GM12878 (cell line): ENCODE measurements around the gene RASSF6. TPM values are rescaled to one million over a fixed set of nuclear protein-coding genes. Genes with fewer than 3 reads are reported as not detected.

ENCODE experiments used
- ATAC-seq: fragments of 200-7000 bp; cut with Tn5 transposase; 3 replicates; pipeline ENCODE4 v1.9.1; 2020; ENCODE audit warnings: mild to moderate bottlenecking, moderate library complexity
- BruUV-seq: library from RNA; stranded (reverse); fragments of 400-500 nt; replicated peaks from 2 replicates; lab custom pipeline; 2021; lab: Mats Ljungman, UMichigan
- CTCF ChIA-PET: fragments of 300-600 bp; sonication (Branson Sonifier 250); formaldehyde crosslinking; extraction: SDS; loops from one replicate; lab custom pipeline; 2021; ENCODE audit warnings: inconsistent platforms; lab: Yijun Ruan, JAX
- POLR2A ChIA-PET: fragments of 350-600 bp; formaldehyde crosslinking; extraction: SDS; loops from one replicate; lab custom pipeline; 2021; ENCODE audit warnings: inconsistent platforms; lab: Charles Lee
- RAD21 ChIA-PET: fragments of 300-600 bp; sonication (Branson Sonifier 250); formaldehyde crosslinking; loops from one replicate; lab custom pipeline; 2023; ENCODE audit warnings: antibody characterized with exemption; ENCODE audit not compliant: unreplicated experiment; lab: Charles Lee
- SMC1A ChIA-PET: fragments of 300-600 bp; sonication (Branson Sonifier 250); formaldehyde crosslinking; loops from one replicate; lab custom pipeline; 2023; ENCODE audit not compliant: unreplicated experiment, uncharacterized antibody; lab: Charles Lee
- DNase-seq: peaks from one replicate; pipeline ENCODE4 v3.0.0-alpha.2; 2011; ENCODE audit warnings: low read depth, low spot score
- FAIRE-seq: peaks from 3 replicates; lab custom pipeline; 2011; peaks lifted over from hg19 to GRCh38; lab: Jason Lieb, UNC
- H2AFZ ChIP-seq: 2 replicates; pipeline ENCODE4 v1.6.0; 2011; ENCODE audit warnings: low read depth, low read length, control low read depth; ENCODE audit not compliant: control insufficient read depth
- H3K27ac ChIP-seq: 2 replicates; pipeline ENCODE4 v1.5.1; 2011; ENCODE audit warnings: control low read depth; ENCODE audit not compliant: control insufficient read depth, insufficient read depth
- H3K27me3 ChIP-seq, 2 experiments: replicated peaks in 1 of 2; 2 replicates each; pipeline versions ENCODE4 v1.6.0 to v1.6.1; 2011; ENCODE audit warnings: low read length in 1 of 2; ENCODE audit not compliant: control insufficient read depth in 2 of 2, insufficient read depth in 2 of 2
- H3K36me3 ChIP-seq, 2 experiments: 2 replicates each; pipeline ENCODE4 v1.5.1; 2011; ENCODE audit warnings: low read length in 1 of 2; ENCODE audit not compliant: control insufficient read depth in 2 of 2, insufficient read depth in 2 of 2
- H3K4me1 ChIP-seq: 2 replicates; pipeline ENCODE4 v1.6.1; 2011; ENCODE audit warnings: mild to moderate bottlenecking, low read length, moderate library complexity, mixed read lengths; ENCODE audit not compliant: control insufficient read depth, insufficient read depth
- H3K4me2 ChIP-seq: 2 replicates; pipeline ENCODE4 v1.6.0; 2011; ENCODE audit warnings: control low read depth; ENCODE audit not compliant: control insufficient read depth, insufficient read depth
- H3K4me3 ChIP-seq: fragments of 200-600 bp; sonication (generic); 2 replicates; pipeline ENCODE4 v1.5.1; 2016
- H3K79me2 ChIP-seq: 2 replicates; pipeline ENCODE4 v1.6.0; 2011; ENCODE audit warnings: low read length; ENCODE audit not compliant: control insufficient read depth, insufficient read depth
- H3K9ac ChIP-seq: 2 replicates; pipeline ENCODE4 v1.8.0; 2011; ENCODE audit warnings: low read length, control low read depth, mixed read lengths; ENCODE audit not compliant: control insufficient read depth, insufficient read depth
- H3K9me3 ChIP-seq: replicated peaks from 3 replicates; pipeline ENCODE4 v1.5.1; 2011; ENCODE audit warnings: mild to moderate bottlenecking, low read length; ENCODE audit not compliant: control insufficient read depth, insufficient read depth
- H4K20me1 ChIP-seq: 2 replicates; pipeline ENCODE4 v1.6.0; 2011; ENCODE audit not compliant: control insufficient read depth, insufficient read depth
- POLR2AphosphoS2 ChIP-seq: IDR thresholded peaks from 2 replicates; pipeline ENCODE4 v1.6.1; 2011; ENCODE audit warnings: low read depth, mild to moderate bottlenecking, low read length, improper control_type of control experiment, moderate library complexity
- POU2F2 ChIP-seq: IDR thresholded peaks from 3 replicates; pipeline ENCODE4 v1.6.1; 2011; ENCODE audit warnings: low read depth, mild to moderate bottlenecking, low read length, borderline replicate concordance
- in situ Hi-C: fragments of 300-500 bp; cut with MboI; formaldehyde crosslinking; loops from 9 replicates; pipeline ENCODE4 v1.14.3; 2018; ENCODE audit warnings: mixed read lengths
- intact Hi-C: fragments of 100-400 bp; cut with micrococcal nuclease; formaldehyde crosslinking; loops from one replicate; pipeline ENCODE4 v1.14.2; 2022; ENCODE audit not compliant: unreplicated experiment
- polyA plus RNA-seq, 11 experiments: library from polyadenylated mRNA; depleted of rRNA in 4 of 11; unstranded in 6 of 11; stranded (reverse) in 5 of 11; fragments of >200 nt; fragmentation: Nextera tagmentation in 4 of 11; fragmentation: Illumina TruSeq in 1 of 11; extraction: Ambion mirVana in 4 of 11; extraction: Trizol in 1 of 11; gene quantifications; 1 replicate in 1 of 11; 2 replicates in 10 of 11; pipeline versions ENCODE4 v1.2.1 to v1.2.3, GENCODE V29; 2011 to 2016; ENCODE audit warnings: inconsistent platforms in 2 of 11, missing spikeins in 2 of 11, low read depth in 1 of 11
- total RNA-seq, 4 experiments: library from RNA; depleted of rRNA in 3 of 4; stranded (reverse); fragments of >200 nt in 3 of 4; fragmentation: Illumina TruSeq in 1 of 4; extraction: Trizol in 1 of 4; gene quantifications; 2 replicates each; pipeline versions ENCODE4 v1.2.1 to v1.2.3, GENCODE V29; 2013 to 2021
- TF ChIP-seq, protein P1 (sequence below): fragments of 450-650 bp; IDR thresholded peaks from 2 replicates; pipeline ENCODE4 v1.6.1; 2017; ENCODE audit warnings: mild to moderate bottlenecking, moderate library complexity

Gene RASSF6
- total and polyA plus RNA-seq, 10 of the 15 experiments (the other 5 are each of a cell fraction or from before 2014, with no cell fraction given) = 0.28 to 2.9 (median 0.54) TPM

DNA sequence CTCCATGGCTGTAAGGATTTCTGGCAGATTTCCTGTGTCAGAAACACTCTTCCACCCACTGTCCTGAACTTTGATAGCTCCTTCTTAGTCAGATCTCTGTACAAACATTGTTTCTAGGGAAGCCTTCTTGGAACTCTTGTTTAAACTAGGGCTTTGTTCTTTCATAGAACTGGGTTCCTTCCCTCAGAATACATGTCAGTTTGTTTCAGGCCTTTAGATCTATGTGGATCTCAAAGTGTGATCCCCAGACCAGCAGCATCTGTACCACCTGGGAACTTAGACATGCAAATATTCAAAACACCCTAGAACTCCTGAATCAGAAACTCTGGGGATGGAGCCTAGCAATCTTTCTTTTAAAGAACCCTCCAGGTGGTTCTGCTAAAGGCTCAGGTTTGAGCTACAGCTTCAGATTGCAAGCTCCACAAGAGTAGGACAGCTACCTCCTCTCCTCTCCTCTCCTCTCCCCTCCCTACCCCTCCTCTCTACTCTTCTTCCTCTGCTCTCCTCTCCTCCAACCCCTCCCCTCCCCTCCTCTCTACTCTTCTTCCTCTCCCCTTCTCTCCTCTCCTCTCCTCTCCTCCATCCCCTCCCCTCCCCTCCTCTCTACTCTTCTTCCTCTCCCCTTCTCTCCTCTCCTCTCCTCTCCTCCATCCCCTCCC is 12.7 kb downstream of the RASSF6 start:
- Histone ChIP-seq H3K79me2 (no peaks in the 10 kb centered on the region), H3K36me3 (no peaks in the 10 kb centered on the region), H3K27ac (peak overlapping the region; percentile 64), H2AFZ (peak overlapping the region; percentile 13), H3K4me2 (peak overlapping the region; percentile 69), H3K9ac (no peak overlapping the region), H3K4me3 (no peak overlapping the region), H3K27me3 (no peaks in the 10 kb centered on the region), H4K20me1 (no peaks in the 10 kb centered on the region), H3K9me3 (no peaks in the 10 kb centered on the region; the same call in 2 of the 3 replicates), H3K4me1 (peaks cover 13% of the 10 kb centered on the region)
- ChIA-PET CTCF (interaction anchor here (0.9 to 3.0 kb wide), 5 partner anchors 10 to 32 kb away, joined by 3 to 21 read pairs (median 7); partner anchors contain the start of gene RASSF6), RAD21 (interaction anchor here (1.1 to 5.7 kb wide), 7 partner anchors 8 to 32 kb away, joined by 3 to 39 read pairs (median 8); partner anchors contain the start of gene RASSF6), SMC1A (interaction anchor here (0.6 to 5.6 kb wide), 6 partner anchors 9 to 62 kb away, joined by 3 to 44 read pairs (median 24); partner anchors contain the start of gene RASSF6), POLR2A (interaction anchor here (1.7 to 5.3 kb wide), 4 partner anchors 10 to 18 kb away, joined by 5 to 52 read pairs (median 6); partner anchors contain the start of gene RASSF6)
- TF ChIP-seq, protein P1, sequence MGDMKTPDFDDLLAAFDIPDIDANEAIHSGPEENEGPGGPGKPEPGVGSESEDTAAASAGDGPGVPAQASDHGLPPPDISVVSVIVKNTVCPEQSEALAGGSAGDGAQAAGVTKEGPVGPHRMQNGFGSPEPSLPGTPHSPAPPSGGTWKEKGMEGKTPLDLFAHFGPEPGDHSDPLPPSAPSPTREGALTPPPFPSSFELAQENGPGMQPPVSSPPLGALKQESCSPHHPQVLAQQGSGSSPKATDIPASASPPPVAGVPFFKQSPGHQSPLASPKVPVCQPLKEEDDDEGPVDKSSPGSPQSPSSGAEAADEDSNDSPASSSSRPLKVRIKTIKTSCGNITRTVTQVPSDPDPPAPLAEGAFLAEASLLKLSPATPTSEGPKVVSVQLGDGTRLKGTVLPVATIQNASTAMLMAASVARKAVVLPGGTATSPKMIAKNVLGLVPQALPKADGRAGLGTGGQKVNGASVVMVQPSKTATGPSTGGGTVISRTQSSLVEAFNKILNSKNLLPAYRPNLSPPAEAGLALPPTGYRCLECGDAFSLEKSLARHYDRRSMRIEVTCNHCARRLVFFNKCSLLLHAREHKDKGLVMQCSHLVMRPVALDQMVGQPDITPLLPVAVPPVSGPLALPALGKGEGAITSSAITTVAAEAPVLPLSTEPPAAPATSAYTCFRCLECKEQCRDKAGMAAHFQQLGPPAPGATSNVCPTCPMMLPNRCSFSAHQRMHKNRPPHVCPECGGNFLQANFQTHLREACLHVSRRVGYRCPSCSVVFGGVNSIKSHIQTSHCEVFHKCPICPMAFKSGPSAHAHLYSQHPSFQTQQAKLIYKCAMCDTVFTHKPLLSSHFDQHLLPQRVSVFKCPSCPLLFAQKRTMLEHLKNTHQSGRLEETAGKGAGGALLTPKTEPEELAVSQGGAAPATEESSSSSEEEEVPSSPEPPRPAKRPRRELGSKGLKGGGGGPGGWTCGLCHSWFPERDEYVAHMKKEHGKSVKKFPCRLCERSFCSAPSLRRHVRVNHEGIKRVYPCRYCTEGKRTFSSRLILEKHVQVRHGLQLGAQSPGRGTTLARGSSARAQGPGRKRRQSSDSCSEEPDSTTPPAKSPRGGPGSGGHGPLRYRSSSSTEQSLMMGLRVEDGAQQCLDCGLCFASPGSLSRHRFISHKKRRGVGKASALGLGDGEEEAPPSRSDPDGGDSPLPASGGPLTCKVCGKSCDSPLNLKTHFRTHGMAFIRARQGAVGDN = peak; percentile 30; the same call in 1 of the 2 replicates
- TF ChIP-seq POU2F2 (peak; percentile 56; the same call in 1 of the 3 replicates), POLR2AphosphoS2 (no peak)
- in situ Hi-C loops = loop anchor here (25.0 kb wide), 1 partner anchor 1495 kb away; no protein-coding TSS in a partner anchor
- no TSS peak for BruUV-seq
- intact Hi-C loops = loop anchor here (2.0 kb wide), 1 partner anchor 17 kb away; no protein-coding TSS in a partner anchor
- ATAC-seq (peak; percentile 10), FAIRE-seq (no peak), DNase-seq (no peak)
